Ishikawa (cell line): ENCODE results near the gene CSF3R.

ENCODE experiments used
- CEBPB ChIP-seq: IDR thresholded peaks from 2 replicates; pipeline ENCODE4 v1.6.1; 2012
- EGR1 ChIP-seq: IDR thresholded peaks from 2 replicates; pipeline ENCODE4 v1.6.1; 2012
- EP300 ChIP-seq: IDR thresholded peaks from 2 replicates; pipeline ENCODE4 v1.6.1; 2012; ENCODE audit warnings: borderline replicate concordance
- FOXM1 ChIP-seq: IDR thresholded peaks from 2 replicates; pipeline ENCODE4 v1.6.1; 2012; ENCODE audit warnings: low read depth, borderline replicate concordance
- NFIC ChIP-seq: IDR thresholded peaks from 2 replicates; pipeline ENCODE4 v1.6.1; 2012
- RAD21 ChIP-seq: IDR thresholded peaks from 2 replicates; pipeline ENCODE4 v1.6.1; 2012; ENCODE audit warnings: low read depth
- TAF1 ChIP-seq: IDR thresholded peaks from 2 replicates; pipeline ENCODE4 v1.6.1; 2012; ENCODE audit warnings: low read depth, mild to moderate bottlenecking
- TCF12 ChIP-seq: IDR thresholded peaks from 2 replicates; pipeline ENCODE4 v1.6.1; 2012; ENCODE audit warnings: low read depth
- TEAD4 ChIP-seq: IDR thresholded peaks from 2 replicates; pipeline ENCODE4 v1.6.1; 2012
- YY1 ChIP-seq: IDR thresholded peaks from 2 replicates; pipeline ENCODE4 v1.6.1; 2012; ENCODE audit warnings: low read depth
- ZBTB7A ChIP-seq: IDR thresholded peaks from 2 replicates; pipeline ENCODE4 v1.6.1; 2012; ENCODE audit warnings: low read depth
- TF ChIP-seq, protein P1 (sequence below): IDR thresholded peaks from 2 replicates; pipeline ENCODE4 v1.6.1; 2012
- TF ChIP-seq, protein P2 (sequence below): IDR thresholded peaks from 2 replicates; pipeline ENCODE4 v1.6.1; 2012; ENCODE audit warnings: low read depth, mild to moderate bottlenecking
- TF ChIP-seq, protein P3 (sequence below): IDR thresholded peaks from 2 replicates; pipeline ENCODE4 v1.6.1; 2012

Gene CSF3R

DNA sequence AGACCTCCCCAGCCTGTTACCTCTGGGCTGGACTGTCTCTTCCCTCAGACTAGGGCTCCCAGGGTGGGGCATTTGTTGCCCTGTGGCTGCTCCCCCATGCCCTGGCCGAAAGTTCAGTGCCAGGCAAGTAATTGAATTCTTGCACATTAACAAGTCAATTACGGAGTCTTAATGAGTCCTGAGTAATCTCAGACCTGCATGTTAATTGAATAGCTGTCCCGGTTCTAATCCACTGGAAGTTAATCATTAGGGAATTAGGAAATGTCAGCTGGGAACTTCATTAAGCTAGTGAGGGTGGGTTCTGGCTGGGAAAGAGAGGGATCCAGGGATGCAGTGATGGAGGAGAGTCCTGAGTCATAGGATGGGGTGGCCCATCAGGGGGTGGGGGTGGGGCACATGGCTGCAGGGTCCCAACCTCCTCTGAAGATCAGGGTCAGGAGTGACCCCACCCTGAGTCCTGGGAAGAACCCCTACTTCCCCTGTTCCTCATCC, 47.1 kb upstream of the CSF3R start:
- TF ChIP-seq, protein P1, sequence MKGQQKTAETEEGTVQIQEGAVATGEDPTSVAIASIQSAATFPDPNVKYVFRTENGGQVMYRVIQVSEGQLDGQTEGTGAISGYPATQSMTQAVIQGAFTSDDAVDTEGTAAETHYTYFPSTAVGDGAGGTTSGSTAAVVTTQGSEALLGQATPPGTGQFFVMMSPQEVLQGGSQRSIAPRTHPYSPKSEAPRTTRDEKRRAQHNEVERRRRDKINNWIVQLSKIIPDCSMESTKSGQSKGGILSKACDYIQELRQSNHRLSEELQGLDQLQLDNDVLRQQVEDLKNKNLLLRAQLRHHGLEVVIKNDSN: no peak
- TF ChIP-seq EP300: no peak

DNA sequence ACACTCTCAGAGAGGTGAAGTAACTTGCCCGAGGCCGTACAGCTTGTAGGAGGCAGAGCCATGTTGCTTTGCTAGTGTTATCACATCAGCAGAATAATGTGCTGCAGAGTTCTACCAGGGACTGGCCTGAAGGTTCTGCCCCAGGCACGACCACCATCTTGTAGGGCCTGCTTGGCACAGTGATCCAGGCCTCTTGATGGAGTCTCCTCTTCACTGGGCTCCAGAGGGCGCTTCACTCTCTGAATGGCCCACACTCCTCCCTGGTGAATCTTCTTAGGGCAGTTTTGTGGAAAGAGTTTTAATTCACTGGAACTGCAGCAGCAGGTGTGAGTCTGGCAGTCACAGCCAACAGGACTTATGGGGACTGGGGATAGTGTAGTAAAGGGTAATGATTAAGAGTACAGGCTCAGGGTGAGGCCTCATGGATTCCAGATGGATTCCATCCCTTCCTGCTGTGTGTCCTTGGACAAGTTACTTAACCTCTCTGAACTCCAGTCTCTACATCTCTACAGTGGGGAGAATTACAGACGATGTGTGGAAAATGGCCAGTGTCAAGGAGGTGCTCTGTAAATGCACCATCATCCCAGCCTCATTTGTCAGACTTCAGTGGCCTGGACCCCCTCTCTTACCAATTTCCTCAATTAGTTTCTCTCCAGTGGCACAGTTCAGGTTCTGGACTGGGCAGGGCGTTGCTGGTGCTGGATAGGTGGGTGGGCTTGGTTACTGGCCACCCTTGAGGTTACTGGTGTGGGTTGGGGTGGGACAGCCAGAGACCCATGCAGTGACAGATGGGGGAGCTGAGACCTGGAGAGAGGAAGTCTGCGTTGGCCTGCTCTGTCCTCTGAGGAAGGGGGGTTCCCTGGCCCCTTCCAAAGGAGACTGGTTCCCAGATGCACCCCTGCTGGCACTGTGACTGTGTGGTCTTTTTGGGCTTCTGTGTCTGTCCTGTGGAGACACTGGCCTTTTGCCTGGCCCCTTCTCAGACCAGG, 45.9 kb upstream of the CSF3R start:
- TF ChIP-seq NFIC (no peak), CEBPB (no peak), YY1 (no peak), ZBTB7A (no peak), TEAD4 (no peak), TAF1 (no peak), TCF12 (no peak), EGR1 (no peak)
- TF ChIP-seq, protein P2, sequence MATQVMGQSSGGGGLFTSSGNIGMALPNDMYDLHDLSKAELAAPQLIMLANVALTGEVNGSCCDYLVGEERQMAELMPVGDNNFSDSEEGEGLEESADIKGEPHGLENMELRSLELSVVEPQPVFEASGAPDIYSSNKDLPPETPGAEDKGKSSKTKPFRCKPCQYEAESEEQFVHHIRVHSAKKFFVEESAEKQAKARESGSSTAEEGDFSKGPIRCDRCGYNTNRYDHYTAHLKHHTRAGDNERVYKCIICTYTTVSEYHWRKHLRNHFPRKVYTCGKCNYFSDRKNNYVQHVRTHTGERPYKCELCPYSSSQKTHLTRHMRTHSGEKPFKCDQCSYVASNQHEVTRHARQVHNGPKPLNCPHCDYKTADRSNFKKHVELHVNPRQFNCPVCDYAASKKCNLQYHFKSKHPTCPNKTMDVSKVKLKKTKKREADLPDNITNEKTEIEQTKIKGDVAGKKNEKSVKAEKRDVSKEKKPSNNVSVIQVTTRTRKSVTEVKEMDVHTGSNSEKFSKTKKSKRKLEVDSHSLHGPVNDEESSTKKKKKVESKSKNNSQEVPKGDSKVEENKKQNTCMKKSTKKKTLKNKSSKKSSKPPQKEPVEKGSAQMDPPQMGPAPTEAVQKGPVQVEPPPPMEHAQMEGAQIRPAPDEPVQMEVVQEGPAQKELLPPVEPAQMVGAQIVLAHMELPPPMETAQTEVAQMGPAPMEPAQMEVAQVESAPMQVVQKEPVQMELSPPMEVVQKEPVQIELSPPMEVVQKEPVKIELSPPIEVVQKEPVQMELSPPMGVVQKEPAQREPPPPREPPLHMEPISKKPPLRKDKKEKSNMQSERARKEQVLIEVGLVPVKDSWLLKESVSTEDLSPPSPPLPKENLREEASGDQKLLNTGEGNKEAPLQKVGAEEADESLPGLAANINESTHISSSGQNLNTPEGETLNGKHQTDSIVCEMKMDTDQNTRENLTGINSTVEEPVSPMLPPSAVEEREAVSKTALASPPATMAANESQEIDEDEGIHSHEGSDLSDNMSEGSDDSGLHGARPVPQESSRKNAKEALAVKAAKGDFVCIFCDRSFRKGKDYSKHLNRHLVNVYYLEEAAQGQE: no peak
- TF ChIP-seq, protein P3, sequence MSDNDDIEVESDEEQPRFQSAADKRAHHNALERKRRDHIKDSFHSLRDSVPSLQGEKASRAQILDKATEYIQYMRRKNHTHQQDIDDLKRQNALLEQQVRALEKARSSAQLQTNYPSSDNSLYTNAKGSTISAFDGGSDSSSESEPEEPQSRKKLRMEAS: no peak
- TF ChIP-seq, protein P1: no peak

DNA sequence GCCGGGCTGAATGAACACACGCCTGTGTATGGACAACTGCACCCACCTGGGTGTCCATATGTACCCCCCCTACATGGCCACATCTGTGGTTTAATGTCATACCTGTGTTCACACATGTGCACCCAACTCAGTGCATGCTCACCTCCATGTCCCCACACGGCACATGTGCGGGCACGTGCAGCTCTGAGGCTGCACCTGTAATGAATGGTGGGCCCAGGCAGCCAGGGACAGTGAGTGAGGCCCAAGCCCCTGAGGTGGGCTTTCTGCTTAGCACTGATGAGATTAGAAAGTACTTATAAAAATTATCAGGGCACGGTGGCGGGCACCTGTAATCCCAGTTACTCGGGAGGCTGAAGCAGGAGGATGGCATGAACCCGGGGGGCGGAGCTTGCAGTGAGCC, 42.5 kb upstream of the CSF3R start:
- TF ChIP-seq ZBTB7A (no peak), TAF1 (no peak), RAD21 (no peak)
- TF ChIP-seq, protein P2: no peak

DNA sequence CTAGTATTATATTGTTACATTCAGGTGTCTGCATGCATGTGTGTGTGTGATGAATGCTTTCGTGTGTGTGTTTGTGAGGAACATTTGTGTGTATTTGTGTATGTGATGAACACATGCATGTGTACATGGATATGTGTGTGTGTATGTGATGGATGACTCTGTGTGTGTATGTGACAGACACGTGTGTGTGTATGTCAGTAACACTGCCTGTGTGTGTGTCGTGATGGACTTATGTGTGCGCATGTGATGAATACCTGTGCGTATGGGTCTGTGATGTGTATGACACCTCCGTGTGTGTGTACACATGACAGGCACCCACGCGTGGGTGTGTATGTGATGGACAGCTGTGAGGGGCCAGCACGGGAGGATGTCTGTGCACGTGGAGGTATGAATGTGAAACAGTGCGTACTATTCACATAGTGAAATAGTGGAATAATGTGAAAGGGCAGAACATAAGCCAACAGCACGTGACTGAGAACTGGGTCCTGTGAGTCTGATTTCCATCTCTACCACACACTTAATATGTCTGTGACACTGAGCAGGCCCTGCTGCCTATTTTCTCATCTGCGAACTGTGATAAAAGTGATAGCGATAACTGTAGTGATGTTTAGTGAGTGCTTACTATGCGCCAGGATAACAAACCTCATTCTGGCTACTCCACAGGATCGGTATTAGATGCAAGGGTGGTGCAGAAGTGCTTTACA, 41.8 kb upstream of the CSF3R start:
- TF ChIP-seq YY1: no peak
- no peak for TF ChIP-seq ZBTB7A
- TF ChIP-seq, protein P1: no peak
- TF ChIP-seq TEAD4: no peak
- no peak for TF ChIP-seq TAF1
- TF ChIP-seq, protein P3: no peak
- TF ChIP-seq NFIC: no peak
- no peak for TF ChIP-seq FOXM1
- TF ChIP-seq EP300: no peak
- no peak for TF ChIP-seq RAD21

DNA sequence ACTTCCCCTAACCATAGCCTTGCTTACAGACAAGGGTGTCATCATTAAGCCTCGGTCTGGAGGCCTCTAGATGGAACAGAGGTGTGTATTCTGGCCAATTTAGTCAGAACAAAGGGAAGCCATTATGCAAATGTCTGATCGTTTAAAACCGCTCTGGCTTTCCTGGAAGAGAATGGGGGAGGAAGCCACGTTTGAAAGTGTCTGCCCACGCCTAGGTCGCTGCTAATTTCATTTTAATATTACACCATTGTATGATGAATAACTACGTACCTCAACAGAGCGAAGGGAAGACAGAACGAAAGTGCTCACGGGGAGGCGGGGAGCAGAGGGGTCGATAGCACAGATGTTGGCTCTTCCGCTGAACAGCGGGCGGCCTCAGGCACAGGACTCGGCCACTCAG, 41.1 kb upstream of the CSF3R start:
- TF ChIP-seq, protein P3: no peak
- TF ChIP-seq FOXM1: no peak

DNA sequence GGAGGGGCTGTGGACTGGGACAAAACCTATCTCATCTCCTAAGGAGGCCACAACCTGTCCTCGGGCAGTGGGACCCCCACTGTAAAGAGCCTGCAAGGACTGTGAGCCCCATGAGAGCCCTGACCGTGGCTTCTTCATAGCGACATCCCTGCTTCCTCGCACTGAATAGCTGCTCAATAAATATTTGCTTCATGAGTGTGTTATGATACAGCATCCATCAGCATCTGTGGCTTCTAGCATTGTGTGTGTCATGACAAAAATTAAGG, 40.5 kb upstream of the CSF3R start:
- TF ChIP-seq ZBTB7A (no peak), TEAD4 (no peak), EGR1 (no peak), CEBPB (no peak), TAF1 (no peak), YY1 (no peak), TCF12 (no peak), RAD21 (no peak)
- TF ChIP-seq, protein P2: no peak
- TF ChIP-seq, protein P1: no peak
